ENCODE results near the gene ADGRB2. TPM values are rescaled to one million over a fixed set of nuclear protein-coding genes. Genes with fewer than 3 reads are reported as not detected.

Gene ADGRB2
- total RNA-seq, 4 donors from 2014 or later, result 3.3 to 39.1 (median 17.2) TPM

- Histone ChIP-seq H3K27ac (peak overlapping the region in 1 of 4 donors; percentile 1), H3K36me3 (no peaks in the 10 kb centered on the region), H3K4me1 (peaks cover 0 to 10% (median 2%) of the 10 kb centered on the region in 4 donors), H3K9me3 (no peaks in the 10 kb centered on the region), H3K4me3 (no peak overlapping the region), H3K27me3 (no peaks in the 10 kb centered on the region)
- peak in 2 of 3 donors; percentile 52 to 75 for DNase-seq
- no peak for TF ChIP-seq POLR2A (IDR thresholded peaks at IDR 0.05)
- TF ChIP-seq, protein P1, sequence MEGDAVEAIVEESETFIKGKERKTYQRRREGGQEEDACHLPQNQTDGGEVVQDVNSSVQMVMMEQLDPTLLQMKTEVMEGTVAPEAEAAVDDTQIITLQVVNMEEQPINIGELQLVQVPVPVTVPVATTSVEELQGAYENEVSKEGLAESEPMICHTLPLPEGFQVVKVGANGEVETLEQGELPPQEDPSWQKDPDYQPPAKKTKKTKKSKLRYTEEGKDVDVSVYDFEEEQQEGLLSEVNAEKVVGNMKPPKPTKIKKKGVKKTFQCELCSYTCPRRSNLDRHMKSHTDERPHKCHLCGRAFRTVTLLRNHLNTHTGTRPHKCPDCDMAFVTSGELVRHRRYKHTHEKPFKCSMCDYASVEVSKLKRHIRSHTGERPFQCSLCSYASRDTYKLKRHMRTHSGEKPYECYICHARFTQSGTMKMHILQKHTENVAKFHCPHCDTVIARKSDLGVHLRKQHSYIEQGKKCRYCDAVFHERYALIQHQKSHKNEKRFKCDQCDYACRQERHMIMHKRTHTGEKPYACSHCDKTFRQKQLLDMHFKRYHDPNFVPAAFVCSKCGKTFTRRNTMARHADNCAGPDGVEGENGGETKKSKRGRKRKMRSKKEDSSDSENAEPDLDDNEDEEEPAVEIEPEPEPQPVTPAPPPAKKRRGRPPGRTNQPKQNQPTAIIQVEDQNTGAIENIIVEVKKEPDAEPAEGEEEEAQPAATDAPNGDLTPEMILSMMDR (IDR thresholded peaks at IDR 0.05), result no peak
Observed at GRCh38 chr1:31739346-31739745, 24.8 kb downstream of the ADGRB2 start.

DNA sequence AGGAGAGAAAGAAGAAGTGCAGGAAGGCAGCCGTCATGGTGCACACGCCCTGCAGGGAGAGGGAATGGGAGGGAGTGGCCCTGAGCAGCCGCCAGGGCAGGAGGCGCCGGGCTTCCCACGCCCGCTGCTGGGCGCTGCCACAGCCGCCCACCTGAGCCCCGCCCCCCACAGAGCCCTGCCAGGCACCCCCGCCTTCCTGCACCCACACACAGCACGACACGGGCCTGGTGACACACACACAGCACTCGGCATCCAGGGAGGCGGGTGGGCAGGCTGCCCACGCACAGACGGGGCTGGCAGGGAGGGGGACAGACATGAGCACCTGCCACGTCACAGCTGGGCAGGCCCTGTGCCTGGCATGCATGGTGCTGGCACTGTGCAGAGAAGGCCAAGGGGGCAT is 27.5 kb downstream of the ADGRB2 start:
- Histone ChIP-seq H3K4me1 (peaks cover 0 to 10% (median 0%) of the 10 kb centered on the region in 4 donors), H3K27me3 (no peaks in the 10 kb centered on the region), H3K9me3 (no peaks in the 10 kb centered on the region), H3K27ac (peak overlapping the region in 1 of 4 donors; percentile 30), H3K36me3 (no peaks in the 10 kb centered on the region), H3K4me3 (no peak overlapping the region)
- TF ChIP-seq POLR2A (IDR thresholded peaks at IDR 0.05), result no peak
- TF ChIP-seq, protein P1 (IDR thresholded peaks at IDR 0.05), result peak in 1 of 6 experiments; percentile 15
- DNase-seq, result peak in 2 of 3 donors; percentile 53 to 65

DNA sequence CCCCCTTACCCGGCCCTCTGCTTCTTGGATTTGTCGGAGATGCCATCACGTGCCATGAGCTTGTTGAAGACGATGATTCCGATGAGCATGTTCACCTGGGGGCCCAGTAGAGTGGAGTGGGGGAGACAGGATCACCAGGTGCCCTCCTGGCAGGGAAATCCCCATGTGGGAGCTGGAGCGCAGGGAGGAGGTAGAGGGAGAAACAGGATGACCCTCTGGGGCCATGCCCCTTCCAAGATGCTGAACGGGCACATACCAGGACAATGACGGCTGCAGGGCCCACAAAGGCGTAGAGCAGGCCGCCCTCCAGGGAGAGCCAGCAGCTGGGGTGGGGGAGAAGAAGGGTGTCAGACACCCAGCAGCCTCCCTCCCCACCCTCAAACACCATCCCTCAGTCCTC is 28.6 kb downstream of the ADGRB2 start:
- Histone ChIP-seq H3K36me3 (no peaks in the 10 kb centered on the region), H3K27ac (no peak overlapping the region), H3K27me3 (no peaks in the 10 kb centered on the region), H3K4me1 (peaks cover 0 to 10% (median 0%) of the 10 kb centered on the region in 4 donors), H3K9me3 (no peaks in the 10 kb centered on the region), H3K4me3 (no peak overlapping the region)
- TF ChIP-seq, protein P1 (IDR thresholded peaks at IDR 0.05), result no peak
- no peak for TF ChIP-seq POLR2A (IDR thresholded peaks at IDR 0.05)
- no peak for DNase-seq

GRCh38 chr1:31734582-31735107 is 29.5 kb downstream of the ADGRB2 start:
- TF ChIP-seq, protein P1 (IDR thresholded peaks at IDR 0.05), result no peak
- no peak for TF ChIP-seq POLR2A (IDR thresholded peaks at IDR 0.05)
- H3K9me3 ChIP-seq, result no peaks in the 10 kb centered on the region

GRCh38 chr1:31733389-31734219 is 30.5 kb downstream of the ADGRB2 start:
- H3K4me1 ChIP-seq, result peaks cover 0 to 10% (median 0%) of the 10 kb centered on the region in 4 donors
- DNase-seq, result no peak
- no peaks in the 10 kb centered on the region for H3K27me3 ChIP-seq
- no peaks in the 10 kb centered on the region for H3K36me3 ChIP-seq
- H3K4me3 ChIP-seq, result no peak overlapping the region
- no peak for TF ChIP-seq POLR2A (IDR thresholded peaks at IDR 0.05)
- TF ChIP-seq, protein P1 (IDR thresholded peaks at IDR 0.05), result no peak
- no peak overlapping the region for H3K27ac ChIP-seq
- no peaks in the 10 kb centered on the region for H3K9me3 ChIP-seq

More at GRCh38 chr1:31734582-31735107, 29.5 kb downstream of the ADGRB2 start:
- H3K27ac ChIP-seq, result no peak overlapping the region
- no peak for DNase-seq
- H3K4me1 ChIP-seq, result peaks cover 0 to 10% (median 0%) of the 10 kb centered on the region in 4 donors
- H3K4me3 ChIP-seq, result no peak overlapping the region
- H3K27me3 ChIP-seq, result no peaks in the 10 kb centered on the region
- H3K36me3 ChIP-seq, result no peaks in the 10 kb centered on the region
